NCI-H2196 (cell line): ENCODE data around the gene PPP2R5A.
"Not testable (repeated sequence)": the region's sequence is repeated elsewhere in the genome, so short reads cannot be mapped to it uniquely, and the experiment has no call there.

Experiments
- DNase-seq: peaks from one replicate; lab custom pipeline; 2025; ENCODE audit not compliant: unreplicated experiment; lab: John Stamatoyannopoulos, UW

The PPP2R5A gene

DNA sequence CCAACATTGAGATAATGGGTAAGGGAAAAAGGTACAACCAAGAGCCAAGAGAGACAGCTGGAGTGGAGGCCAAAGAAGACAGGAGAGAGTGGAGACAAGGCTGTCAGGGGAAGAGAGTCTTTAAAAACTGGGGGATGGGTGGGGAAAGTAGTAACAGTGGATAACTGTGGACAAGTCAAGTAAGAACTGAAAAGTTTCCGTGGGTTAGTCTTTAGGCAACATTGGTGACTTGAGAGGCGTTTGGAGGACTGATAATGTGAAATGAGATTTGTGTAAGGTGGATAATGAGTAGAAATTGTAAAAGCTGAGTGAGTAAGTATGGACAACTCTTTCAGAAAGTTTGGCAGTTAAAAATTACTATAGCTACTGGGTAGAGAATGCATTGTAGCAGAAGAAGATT lies 10.4 kb downstream of the PPP2R5A start:
- no peak for DNase-seq

DNA sequence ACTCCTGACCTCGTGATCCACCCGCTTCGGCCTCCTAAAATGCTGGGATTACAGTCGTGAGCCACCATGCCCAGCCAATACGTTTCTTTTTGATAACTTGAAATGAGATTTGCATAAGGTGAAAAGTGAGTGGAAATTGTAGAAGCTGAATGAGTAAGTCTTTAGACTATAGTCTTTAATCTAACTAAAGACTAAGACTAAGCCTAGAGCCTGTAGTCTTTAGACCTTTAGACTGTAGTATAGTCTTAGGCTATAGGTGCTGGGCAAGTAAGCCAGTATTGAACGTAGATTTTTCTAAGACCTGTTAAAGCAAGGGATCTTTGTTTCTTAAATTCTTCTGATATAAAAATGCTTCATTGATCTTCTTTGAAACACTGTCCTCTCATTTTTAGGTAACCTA lies 12.1 kb downstream of the PPP2R5A start:
- no peak for DNase-seq

DNA sequence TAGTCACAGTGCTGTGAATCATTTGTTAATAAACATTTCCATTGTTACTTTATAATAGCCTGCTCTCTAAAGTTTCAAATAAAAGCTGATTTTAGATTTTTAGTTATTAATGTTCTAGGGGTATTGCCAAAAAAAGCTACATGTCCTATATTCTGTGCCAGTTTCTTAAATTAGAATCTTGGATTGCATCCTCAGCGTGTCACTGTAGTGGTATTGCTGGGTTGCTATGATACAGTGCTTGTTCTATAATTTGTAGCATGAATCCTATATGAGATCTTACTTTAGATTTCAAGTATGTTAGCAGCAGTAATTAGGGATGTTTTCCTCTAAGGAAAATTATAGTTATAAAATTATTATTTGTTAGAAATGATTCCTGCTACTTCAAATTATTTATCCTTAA lies 16.4 kb downstream of the PPP2R5A start:
- no peak for DNase-seq

DNA sequence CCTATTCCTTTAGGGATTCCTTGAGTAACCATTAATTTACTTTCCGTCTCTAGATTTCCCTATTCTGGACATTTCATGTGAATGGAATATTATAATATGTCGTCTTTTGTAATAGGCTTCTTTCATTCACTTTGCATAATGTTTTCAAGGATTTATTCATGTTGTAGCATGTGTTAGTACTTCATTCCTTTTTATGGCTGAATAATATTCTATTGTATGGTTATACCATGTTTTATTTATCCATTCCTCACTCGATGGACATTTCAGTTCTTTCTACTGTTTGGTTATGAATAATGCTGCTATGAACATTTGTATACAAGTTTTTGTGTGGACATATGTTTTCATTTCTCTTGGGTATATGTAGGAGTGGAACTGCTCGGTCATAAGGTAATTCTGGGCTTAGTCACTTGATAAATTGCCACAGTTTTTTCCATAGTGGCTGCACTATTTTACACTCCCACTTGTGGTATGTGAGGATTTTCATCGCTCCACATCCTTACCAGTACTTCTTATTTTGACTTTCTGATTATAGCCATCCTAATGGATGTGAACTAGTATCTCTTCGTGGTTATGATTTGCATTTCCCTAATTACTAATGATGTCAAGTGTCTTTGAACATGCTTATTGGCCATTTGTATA lies 17.7 kb downstream of the PPP2R5A start:
- no peak for DNase-seq

DNA sequence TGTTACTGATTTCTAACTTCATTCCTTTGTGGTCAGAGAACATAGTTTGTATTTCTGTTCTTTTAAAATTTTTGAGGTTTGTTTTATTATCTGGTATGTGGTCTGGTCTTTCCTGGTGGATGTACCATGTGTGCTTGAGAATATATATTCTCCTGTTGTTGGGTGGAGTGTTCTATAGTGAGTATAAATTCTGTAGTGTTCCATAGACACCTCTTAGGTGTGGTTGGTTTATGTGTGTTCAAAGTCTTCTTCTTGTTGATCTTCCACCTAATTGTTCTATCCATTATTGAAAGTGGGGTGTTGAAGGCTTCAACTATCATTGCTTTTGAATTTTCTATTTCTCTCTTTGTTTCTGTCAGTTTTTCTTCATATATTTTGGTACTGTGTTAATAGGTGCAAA lies 20.1 kb downstream of the PPP2R5A start:
- DNase-seq: no peak

DNA sequence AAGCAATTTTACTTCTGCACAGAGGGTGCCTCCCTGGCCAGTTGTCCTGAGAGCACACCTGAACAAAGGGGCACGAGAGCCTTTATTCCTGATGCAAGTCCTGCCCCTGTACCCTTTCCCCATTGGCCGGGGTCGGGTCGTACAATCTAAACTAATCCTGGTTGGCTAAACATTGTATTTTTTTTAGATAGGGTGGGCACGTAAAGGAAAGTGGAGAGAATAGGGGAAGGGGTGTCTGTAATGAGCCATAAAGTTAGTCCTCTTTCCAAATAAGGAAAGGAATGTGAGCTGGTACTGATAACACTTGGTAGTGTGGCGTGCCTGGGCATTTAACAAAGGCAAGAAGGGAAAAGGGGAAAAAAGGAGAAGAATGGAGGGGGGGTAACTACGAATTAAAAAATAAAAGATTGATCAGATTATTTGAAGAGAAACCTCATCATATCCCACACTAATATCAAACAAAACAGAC lies 20.8 kb downstream of the PPP2R5A start:
- not testable (repeated sequence) for DNase-seq

DNA sequence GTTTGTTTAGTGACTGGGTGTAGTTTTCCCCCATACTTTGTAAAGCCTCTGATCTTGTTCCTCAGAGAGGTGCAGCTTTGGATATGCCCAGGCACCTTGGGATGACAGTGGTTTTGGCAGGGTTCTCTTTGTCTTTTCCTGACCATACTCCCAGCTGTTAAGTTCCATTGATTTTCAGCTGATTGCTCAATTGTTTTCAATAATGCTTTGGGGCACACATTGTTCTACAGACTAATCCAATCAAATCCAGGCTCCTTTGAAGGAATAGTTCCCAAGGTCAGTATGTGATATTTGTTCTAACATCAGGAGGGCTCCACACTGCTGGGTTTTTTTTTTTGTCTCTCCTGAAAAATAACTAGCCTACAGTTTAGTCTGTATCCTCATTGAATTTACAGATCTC lies 24.8 kb downstream of the PPP2R5A start:
- DNase-seq: no peak

- DNase-seq: no peak
Observed at GRCh38 chr1:212310383-212310782, 25.2 kb downstream of the PPP2R5A start.

DNA sequence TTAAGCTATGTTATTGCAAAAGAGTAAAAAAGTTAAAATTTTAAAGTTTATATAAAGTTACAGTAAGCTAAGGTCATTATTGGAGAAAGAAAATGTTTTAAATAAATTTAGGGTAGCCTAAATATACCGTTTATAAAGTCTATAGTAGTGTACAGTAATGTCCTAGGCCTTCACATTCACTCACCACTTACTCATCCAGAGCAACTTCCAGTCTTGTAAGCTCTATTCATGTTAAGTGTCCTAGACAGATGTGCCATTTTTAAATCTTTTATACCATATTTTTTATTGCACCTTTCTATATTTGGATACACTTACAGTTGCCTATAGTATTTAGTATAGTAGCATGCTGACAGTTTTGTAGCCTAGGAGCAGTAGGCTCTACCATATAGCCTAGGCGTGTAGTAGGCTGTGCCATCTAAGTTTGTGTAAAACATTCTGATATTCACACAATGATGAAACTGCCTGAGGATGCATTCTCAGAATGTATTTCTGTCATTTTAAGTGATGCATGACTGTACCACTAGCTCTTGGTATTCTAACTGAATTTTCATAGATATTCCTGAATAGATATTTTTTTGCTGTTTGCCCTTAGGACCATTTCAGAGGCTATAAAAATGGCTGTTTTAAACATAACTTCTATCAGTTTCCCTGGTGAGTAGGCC lies 26.8 kb downstream of the PPP2R5A start:
- DNase-seq: no peak

GRCh38 chr1:212313616-212314015 lies 28.4 kb downstream of the PPP2R5A start:
- no peak for DNase-seq

GRCh38 chr1:212315184-212315583 lies 30.0 kb downstream of the PPP2R5A start:
- DNase-seq: no peak

GRCh38 chr1:212315907-212316306 lies 30.7 kb downstream of the PPP2R5A start:
- no peak for DNase-seq

DNA sequence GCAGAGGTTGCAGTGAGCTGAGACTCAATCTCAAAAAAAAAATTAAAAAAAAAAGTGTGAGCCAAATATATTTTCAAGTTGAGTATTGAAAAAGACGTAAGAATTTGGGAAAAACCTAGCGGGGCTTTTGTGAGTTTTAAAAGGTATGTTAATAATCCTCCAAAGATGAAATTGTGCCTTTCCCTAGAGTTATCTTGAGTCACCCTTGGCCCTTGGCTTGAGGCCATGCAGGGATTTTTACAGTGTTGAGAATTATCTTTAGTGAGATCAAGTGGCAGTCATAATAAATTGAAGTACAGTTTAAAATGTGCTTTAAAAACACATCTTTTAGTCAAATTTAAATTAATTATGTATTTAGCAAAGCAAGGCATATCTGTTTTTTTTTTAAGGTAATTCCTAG lies 32.7 kb downstream of the PPP2R5A start:
- peak; percentile 3 for DNase-seq

DNA sequence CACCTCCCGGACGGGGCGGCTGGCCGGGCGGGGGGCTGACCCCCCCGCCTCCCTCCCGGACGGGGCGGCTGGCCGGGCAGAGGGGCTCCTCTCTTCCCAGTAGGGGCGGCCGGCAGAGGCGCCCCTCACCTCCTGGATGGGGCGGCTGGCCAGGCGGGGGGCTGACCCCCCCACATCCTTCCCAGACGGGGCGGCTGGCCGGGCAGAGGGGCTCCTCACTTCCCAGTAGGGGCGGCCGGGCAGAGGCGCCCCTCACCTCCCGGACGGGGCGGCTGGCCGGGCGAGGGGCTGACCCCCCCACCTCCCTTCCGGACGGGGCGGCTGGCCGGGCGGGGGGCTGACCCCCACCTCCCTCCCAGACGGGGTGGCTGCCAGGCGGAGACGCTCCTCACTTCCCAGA lies 35.8 kb downstream of the PPP2R5A start:
- DNase-seq: not testable (repeated sequence)

- DNase-seq: no peak
Observed at GRCh38 chr1:212323066-212323465, 37.9 kb downstream of the PPP2R5A start.

DNA sequence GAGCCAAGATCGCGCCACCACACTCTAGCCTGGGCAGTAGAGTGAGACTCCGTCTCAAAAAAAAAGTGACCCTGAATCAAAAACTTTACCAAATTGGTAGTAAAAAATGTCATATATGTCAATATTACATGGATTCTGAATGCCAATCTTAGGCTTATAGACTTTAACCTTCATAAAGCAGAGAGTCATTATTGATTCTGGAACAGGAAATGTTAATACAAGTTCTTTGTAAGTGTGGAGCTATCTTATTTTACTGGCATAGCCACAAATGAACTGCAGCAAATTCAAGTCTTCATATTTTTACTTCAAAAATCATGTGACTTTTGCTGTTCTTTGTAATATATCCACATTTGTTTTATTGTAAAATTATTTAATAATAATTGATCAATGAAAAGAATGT lies 41.3 kb downstream of the PPP2R5A start:
- no peak for DNase-seq

- DNase-seq: no peak
Observed at GRCh38 chr1:212328248-212328647, 43.0 kb downstream of the PPP2R5A start.

DNA sequence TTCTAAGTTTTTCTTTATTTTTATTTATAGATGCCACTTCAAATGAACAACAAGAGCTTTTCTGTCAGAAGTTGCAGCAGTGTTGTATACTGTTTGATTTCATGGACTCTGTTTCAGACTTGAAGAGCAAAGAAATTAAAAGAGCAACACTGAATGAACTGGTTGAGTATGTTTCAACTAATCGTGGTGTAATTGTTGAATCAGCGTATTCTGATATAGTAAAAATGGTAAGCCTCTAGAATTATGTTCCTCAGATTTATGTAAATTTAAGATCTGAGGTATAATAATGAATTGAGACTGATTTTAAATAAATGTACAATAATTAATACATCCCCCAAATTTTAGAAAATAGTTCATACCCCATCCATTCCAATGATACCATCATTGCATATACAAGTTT lies 43.9 kb downstream of the PPP2R5A start:
- DNase-seq: no peak

- no peak for DNase-seq
Observed at GRCh38 chr1:212341090-212341489, 55.9 kb downstream of the PPP2R5A start.

GRCh38 chr1:212344905-212345304 lies 59.7 kb downstream of the PPP2R5A start:
- no peak for DNase-seq

GRCh38 chr1:212346601-212347000 lies 61.4 kb downstream of the PPP2R5A start:
- DNase-seq: no peak

GRCh38 chr1:212351588-212352362 lies 66.6 kb downstream of the PPP2R5A start:
- DNase-seq: no peak
